ENCODE results near the gene CREB3L2. TPM values are rescaled to one million over a fixed set of nuclear protein-coding genes. Genes with fewer than 3 reads are reported as not detected.

Gene CREB3L2
- total RNA-seq, 1 donor from 2014 or later: 32.2 TPM

DNA sequence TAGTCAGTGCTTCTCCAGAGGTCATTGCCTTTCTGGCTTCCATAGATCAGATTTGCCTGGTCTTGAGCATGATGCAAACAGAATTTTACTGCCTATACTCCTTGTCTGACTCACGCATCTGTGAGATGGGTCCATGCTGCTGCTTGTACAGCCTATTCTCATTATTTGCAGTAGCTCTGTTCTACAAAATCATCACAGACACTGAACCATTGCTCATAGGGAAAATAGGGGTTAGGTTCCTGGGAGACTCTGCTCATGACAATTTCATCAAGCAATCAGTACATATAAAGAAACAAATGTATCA, 7.4 kb upstream of the CREB3L2 start:
- DNase-seq: no peak

DNA sequence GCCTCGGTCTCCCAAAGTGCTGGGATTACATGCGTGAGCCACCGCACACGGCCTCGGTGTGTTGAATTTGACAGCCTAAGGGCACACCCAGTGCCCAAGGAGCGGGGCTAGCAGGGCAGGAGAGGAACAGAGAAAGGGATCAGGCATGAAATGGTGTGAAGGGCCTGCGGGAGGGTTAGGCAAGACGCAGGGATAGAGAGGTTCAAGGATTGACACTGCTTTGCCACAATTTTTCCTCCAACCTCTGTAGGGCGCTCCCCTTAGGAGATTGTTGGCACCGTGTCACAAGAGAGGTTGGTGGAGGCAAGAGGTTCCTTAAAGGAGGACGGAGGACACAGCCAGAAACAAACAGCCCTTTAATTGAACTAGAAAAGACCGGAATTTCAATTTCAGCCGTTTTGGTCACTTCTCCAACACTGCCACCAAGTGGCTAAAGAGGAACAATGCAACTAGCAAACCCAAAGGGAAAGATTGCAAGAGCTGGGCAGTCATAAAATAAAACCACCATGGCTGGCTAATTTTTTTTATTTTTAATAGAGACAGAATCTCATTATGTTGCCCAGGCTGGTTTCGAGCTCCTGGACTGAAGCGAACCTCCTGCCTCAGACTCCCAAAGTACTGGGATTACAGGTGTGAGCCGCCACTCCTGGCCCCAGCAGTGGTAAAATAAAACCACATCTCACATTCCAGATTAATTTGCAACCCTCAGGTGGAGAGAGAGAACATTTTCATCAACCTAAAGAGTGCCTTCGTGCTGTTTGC, 6.9 kb upstream of the CREB3L2 start:
- DNase-seq: peak; percentile 76

DNA sequence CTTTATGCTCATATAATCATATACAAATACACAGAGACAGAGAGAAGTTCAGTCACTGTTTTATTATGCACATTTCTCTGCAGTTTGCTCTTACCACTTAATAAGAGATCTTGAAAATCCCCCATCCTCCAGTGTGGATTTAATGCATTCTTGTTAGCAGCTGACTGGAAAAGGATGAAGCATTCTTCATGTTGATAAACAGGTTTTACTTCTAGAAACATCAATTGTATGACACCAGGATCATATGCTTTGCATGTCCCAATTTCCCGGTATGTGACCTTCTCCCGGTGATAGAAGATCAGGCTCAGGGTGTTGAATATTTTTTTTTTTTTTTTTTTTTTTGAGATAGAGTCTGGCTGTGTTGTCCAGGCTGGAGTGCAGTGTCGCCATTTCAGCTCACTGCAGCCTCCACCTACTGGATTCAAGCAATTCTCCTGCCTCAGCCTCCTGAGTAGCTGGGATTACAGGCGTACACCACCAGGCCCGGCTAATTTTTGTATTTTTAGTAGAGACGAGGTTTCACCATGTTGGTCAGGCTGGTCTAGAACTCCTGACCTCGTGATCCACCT, 6.2 kb upstream of the CREB3L2 start:
- DNase-seq: no peak

DNA sequence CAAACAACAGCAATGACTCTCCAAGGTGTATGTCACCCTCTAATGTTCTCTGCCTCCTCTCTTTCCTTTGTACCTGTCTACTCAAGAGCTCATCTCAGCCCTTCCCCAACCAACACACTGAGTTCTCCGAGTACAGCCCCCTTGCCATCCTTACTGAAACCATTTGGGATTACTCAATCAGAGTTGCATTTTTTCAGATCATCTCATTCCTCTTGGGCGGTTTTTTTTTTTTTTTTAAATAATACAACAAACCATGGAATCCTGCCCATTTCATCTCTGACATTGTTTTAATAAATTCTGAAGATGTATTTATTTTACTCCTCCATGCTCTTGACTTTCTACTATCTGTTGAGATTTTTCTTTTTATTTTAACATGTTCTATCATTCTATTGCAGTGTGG, 4.2 kb upstream of the CREB3L2 start:
- DNase-seq: no peak

DNA sequence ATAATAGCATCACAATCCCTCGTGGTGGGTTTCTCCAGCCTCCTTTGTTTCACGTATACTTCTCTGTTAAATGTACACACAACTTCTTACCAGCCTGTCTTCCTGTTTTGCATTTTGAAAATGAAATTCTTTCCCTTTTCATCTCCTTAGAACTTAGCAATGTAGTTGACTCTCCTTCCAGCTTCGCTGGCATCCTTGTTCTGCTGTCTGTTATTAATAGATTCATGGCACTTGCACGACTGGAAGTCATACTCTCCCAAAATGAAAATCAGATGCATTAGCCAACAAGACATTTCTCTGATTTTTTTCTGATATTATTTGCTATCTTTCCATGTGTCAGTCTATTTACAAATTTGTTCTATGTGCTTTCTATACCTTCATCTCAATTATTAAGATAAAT, 3.0 kb upstream of the CREB3L2 start:
- DNase-seq: no peak

DNA sequence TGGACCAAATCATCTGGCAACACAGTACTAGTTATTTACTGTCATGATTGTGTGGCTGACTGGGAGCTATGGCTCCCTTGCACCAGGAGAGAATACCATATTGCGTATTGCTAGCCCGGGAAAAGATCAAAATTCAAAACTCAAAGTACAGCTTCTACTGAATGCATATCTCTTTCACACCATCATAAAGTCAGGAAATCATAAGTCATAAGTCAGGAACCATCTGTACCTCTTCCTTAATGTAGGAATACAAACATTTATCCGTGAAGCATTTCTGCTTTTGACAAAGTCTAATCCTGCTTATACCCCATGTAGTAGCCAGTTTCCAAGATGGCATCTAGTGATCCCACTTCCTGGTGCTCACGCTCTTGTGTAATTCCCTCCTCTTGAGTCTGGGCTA, 2.2 kb upstream of the CREB3L2 start:
- DNase-seq: peak; percentile 41

DNA sequence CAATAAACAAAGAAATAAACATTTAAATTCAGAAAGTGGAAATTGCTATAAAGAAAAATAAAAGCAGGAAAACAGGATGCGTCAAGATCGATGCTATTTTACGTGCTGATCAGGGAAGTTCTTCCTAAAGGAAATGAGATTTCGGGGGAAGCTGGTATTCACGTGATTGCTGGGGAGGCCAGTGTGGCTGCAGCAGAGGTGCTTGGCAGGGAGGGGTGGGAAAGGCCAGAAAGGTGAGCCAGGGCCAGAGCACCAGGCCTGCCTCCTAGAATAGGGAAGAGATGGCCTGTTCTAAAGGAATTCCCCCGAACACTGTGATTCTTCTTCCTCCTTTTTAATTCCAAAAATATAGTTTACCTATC, 923 bp upstream of the CREB3L2 start:
- no peak for DNase-seq

DNA sequence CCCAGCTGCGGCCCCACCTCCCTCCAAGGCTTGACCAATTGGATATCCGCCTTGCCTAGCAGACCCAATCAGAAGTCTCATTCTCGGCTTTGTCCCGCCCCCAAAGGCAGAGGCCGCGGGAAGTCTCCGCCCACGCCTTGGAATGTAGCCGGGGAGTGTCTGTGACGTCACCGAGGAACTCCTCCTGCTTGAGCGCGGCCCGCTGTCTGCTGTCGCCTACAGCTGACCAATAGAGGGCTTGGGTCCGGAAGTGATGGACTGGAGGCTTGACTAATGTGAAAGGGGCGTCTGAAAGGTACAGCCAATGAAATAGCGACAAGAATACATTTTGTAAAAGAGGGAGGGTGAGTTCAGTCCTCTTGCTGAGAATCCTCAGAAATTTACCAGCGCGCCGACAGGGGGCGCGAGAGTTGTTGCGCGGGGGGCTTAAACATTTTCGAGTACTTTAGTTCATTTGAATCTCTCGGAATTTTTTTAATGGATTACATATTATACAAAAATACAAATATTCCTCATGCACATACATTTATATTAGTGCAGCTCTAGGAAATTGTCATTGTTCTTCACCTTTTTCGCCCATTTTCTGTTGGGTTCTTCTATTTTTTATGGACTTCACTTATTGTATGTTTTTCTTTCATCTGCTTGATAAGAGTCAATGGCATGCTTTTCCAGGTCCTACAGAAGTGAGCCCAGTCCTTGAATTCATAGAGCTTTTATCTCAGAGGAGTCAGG, 376 bp upstream of the CREB3L2 start:
- peak; percentile 100 for DNase-seq

DNA sequence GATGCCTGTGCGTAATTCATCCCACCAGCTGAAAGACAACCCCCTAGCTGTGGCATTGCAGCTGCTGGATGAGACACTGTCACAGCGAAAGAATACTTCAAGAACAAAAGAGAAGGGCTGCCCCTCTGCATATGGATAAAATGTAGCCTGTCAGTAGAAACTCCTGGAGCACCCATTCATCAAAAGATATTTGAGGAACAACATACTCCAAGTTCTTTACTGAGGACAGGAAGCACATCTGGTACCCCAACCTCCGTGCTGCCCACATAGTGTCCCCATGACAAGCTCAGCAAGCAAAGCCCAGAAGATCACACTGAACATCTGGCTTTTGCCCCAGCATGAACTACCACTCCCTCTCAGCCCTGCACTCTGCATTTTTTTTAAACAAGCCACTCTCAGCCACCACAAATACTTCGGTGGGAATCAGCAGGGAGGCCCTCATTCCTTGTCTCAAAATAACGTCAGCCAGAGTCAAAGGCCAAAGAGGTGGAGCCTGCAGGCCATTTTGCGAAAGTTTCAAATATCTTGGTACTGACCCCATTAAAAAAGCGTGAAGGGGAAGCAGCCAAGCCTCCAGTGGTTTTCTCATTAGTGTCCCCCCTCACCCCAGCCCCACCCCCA, 1.7 kb downstream of the CREB3L2 start:
- peak; percentile 69 for DNase-seq

DNA sequence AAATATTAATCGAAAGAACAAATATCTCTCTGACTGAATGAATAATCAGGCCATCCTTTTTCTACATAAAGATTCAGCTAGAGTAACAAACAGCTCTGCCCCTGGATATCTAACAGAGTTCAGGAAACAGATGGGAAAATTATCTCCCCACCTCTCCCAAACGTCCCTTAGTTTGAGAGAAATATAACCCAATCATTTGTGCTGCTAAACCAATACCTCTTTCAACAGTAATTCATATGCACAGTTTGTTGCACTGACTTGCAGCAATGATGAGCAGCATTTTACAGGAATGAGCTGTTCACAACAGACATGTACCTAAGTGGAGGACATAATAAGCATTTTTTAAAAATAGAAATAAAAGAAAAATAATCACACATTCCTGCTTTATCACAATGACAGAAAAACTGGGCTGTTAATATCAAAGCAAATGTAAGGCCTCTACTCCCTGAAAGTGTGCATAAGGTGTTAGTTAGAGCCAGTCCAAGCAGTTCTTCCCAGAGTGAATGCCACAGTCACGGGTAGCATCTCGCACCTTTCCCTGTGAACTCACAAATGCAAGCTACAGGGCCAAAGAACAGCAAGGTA, 2.3 kb downstream of the CREB3L2 start:
- DNase-seq: no peak

DNA sequence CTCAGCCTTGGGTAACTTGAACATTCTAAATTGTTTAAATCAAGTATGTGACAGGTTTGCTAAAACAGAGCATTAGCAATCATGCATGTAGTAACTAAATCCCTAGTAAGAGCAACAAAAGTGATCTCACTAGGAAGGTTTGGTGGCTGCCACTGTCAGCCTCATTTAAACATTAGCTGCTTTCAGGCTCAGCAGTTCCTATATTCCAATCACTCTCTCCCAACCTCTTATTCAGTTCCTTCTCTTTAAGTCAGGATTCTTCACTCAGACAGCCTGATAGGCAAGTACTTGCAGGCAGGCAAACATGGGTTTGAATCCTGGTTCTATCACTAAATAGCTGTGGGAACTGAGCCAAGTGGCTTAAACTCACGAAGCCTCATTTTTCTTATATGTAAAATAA, 3.6 kb downstream of the CREB3L2 start:
- DNase-seq: no peak

DNA sequence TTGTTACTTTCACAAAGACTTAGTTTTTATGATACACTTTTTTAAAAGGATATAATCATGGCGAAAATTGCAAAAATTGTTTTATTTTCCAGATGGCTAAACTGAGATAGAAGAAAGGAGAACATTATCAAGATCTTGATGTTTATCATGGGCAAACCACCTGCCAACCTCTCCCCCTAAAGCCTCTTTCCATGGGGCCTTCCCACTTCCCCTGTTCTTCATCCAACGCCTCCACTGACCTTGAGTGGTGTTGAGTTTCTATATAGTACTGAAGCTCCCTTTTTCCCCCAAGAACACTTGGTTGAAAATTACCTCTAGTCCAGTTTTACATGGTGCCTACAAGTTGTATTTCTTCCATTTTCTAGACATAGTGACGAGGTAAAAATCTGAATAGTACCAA, 5.0 kb downstream of the CREB3L2 start:
- DNase-seq: no peak

DNA sequence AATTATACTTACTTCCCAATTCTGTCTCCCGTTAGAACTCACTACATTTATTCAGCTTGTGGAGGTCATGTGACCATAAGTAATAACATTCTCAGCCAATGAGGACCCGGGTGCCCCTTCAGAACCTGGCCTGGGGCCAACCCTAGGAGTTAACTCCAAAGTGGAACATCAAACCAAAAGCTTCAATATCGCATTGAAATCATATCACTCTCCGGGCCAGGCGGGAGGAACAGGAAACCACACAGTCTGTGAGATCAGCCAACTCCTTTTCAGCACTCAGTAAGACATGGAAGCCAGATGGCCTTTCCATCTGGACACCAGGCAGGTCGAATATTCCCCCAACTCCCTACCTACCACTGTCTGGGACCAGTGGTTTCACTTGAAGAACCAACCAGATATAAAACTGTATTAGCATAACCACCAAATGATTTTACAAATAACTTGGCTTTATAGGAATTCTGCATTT, 5.5 kb downstream of the CREB3L2 start:
- peak; percentile 91 for DNase-seq

DNA sequence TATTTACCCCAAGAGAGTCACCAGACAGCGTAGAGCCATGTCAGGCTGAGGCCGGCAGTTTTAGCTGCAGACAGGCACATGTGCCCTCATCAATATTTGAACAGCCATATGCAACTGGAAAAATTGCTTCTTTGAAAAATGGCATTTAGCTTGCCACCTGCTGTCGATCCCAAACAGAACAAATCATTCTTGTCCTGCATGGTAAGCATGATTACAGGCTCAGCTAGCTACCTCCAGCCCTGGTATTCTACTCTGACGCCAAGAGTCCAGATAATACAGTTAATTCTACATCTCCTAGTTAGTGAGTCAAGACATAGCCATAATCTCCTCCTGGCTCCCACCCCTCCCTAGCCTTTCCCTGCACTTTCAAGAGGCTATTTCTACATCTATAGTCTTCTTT, 7.7 kb downstream of the CREB3L2 start:
- no peak for DNase-seq

DNA sequence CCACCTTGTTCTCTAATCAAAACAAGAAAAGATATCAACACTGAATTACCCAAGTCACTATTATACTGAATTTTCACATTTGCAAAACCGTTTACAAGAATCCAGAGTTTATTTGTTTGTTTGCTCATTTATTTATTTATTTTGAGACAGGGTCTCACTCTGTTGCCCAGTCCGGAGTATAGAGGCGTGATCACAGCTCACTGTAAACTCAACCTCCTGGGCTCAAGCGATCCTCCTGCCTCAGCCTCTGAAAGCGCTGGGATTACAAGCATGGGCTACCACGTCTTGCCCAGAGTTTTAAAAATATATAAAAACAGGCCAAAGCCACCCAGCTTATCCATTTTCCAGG, 8.5 kb downstream of the CREB3L2 start:
- no peak for DNase-seq

DNA sequence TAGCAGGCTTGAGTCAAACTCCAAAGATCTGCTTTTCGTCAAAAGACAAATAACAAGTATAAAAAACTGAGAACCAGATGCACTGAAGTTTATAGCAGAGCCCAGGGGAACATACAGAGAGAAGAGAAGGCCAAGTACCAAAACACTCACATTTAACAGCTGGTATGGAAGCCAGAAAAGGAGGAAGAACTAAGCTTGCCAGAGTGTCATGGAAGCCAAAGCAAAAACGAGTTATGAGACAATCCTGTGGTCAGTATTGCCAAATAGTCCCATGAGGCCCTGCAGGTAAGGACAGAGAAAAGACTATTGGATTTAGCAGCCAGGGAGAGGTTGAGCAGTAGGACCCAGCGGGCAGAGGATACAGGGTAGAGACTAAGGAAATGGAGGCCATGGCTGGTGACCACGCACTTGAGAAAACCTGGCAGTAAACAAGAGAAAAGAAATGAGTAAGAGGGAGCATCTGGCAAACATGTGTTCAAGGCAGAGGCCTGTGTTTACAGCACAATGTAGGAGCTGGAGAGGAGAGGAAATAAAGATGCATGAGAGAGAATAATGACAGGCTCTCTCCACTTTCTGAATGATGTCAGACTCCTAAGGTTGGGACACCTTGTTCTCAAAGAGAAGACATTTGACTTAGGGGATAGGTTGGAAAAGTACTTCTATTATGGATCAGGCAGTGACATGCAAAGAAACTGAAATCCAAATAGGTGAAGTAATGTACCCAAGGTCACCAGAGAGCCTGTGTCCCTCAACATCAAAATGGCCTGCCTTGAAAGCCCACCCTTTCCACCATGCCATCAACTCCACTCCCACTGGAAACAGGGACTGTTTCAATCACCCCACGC, 9.1 kb downstream of the CREB3L2 start:
- DNase-seq: peak; percentile 92

DNA sequence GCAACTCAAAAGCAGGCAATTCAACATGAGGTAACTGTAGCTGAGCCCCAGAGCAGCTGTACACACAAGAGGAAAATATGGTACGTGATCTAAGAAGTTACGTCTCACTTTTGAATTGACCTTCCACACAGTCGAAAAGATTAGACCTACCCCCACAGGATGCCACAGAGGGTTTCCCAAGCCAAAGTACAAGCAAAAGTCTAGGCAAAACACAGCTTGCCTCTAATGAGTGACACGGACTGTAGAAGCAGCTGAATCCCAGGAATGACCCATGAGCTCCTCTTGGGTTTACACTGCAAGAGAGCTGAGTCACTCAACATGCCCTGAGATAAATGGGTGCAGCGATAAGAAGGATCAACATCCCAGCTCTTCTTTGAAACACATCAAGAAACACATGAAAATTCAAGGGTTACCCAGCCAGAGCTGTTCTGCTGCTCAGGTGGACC, 9.8 kb downstream of the CREB3L2 start:
- DNase-seq: peak; percentile 89

DNA sequence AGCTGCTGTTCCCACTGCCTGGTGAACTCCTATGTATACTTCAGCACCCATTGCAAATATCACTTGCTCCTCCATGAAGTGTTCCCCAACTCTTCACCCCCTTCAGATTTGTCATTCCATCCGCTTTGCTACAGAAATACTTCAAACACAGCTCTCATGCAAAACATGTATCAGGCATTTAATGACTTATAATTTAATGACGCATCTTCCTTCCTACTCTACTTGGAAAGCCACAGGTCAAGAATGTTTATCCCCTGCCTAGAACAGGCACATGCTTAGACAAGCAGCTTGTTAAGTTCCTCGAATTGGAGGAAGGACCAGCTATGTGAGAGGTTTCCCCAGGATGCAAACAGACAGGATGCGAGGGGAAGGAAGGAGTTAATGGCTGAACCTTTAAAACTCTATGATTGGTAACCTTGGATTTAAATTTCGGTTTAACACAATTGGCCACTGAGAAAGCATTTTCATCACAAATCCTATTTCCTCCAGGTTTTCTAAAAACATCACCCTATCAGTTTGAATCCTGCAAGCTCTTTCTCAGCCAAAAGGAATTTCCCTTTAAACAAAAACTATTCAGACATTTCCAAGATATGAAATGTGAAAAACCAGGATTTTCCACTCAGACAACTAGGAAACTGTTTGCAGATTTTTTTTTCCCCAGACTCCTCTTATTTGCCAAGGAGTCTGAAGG, 11.5 kb downstream of the CREB3L2 start:
- DNase-seq: peak; percentile 99

DNA sequence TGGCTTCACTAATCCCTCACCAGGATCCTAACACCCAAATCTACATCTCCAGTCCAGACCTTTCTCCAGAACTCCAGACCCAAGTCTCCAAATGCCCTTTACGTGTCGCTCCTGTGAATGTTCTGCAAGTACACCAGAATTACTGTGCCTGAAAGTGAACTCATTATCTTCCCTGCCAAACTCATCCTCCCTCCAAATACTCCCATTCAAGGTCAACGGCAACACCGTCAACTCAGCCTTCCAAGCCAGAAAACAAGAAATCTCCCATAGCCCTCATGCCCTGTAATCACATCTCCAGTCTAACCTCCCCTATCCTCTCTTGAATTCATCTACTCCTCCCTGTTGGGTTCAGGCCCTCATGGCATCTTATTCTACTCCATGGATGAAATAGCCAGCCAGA, 12.3 kb downstream of the CREB3L2 start:
- DNase-seq: no peak

DNA sequence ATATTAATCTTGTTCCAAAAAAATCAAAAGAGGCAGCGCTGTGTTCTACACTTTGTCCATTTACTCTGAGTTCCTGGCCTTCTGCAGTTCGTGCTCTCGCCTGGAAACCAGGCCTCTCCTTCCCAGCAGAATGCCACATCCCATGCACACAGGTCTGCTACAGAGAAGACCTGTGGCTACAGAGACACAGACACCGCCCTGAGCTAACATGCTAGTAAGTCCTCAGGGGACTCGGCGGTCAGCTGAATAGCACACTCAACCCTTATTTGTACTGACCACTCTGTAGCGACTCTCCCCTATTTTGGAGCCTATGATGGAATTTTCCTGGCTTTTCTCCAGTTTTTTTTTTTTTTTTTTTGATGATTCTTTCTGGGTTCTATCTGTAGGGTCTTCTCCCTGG, 12.8 kb downstream of the CREB3L2 start:
- DNase-seq: peak; percentile 44

DNA sequence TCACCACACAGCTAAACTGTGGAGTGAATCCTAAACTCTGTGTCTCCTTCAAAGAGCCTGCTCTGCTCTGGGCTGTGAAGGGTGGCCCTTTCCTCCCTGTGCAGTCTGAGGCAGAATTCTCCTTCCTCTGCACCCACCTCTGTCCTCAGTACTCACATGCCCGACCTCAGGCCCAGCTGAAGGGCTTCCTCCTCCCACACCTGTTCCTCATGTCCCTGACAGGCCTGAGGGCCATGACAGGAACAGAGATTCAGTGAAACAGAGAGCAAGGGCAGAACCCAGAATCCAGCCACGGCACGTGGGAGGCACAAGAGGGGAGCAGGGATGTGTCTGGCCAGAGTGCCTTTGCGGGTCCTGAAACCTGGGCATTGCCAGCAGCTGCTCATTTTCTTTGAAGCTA, 13.9 kb downstream of the CREB3L2 start:
- DNase-seq: no peak

DNA sequence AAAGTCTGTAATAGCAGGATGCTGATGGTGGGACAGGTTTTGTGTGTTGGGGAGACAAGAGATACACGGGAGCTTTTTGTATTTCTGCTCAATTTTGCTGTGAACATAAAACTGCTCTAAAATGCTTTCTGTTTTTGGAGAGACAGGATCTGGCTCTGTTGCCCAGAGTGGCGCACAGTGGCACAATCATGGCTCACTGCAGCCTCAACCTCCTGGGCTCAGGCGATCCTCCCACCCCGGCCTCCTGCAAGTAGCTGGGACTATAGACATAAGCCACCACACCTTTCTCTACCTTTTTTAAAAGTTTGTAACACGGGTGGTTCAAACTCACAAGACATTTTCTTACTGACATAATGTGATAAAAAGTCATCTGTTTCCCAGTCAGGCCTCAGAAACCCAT, 14.3 kb downstream of the CREB3L2 start:
- DNase-seq: no peak

Measured in dermis blood vessel endothelial cell (primary cell).